GM19043 (cell line): ENCODE measurements around the gene OR2L2.
"Not testable (repeated sequence)": the region's sequence is repeated elsewhere in the genome, so short reads cannot be mapped to it uniquely, and the experiment has no call there.

Experiments
- ATAC-seq: cut with Tn5 transposase; IDR thresholded peaks from one replicate; pipeline ENCODE4 v1.9.1; 2021; ENCODE audit warnings: low read depth; ENCODE audit not compliant: unreplicated experiment

The OR2L2 gene, protein sequence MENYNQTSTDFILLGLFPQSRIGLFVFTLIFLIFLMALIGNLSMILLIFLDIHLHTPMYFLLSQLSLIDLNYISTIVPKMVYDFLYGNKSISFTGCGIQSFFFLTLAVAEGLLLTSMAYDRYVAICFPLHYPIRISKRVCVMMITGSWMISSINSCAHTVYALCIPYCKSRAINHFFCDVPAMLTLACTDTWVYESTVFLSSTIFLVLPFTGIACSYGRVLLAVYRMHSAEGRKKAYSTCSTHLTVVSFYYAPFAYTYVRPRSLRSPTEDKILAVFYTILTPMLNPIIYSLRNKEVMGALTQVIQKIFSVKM

DNA sequence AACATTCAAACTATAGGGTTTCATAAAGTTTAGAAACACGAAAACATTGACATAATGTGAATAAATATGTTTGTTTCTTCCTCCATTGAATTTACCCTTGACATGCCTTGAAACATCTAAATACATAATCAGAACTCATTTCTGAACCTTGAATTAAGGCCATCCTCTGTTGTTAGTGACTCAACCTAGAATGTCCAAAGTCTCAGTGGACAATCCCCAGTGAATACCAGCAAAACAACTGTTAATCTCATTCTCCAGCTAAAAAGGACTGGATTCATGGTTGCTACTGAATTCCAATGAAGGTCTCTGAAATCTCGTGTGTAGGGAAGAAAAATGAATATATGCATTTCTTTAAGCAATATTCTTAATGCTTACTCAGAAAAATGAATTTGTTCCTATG lies at the start of gene OR2L2:
Gene OR2L2, plus strand, starts transcription at position 301 of the 400 bp plus-strand sequence. CDS start 8,198 bp downstream, outside the sequence.
- ATAC-seq, result no peak

DNA sequence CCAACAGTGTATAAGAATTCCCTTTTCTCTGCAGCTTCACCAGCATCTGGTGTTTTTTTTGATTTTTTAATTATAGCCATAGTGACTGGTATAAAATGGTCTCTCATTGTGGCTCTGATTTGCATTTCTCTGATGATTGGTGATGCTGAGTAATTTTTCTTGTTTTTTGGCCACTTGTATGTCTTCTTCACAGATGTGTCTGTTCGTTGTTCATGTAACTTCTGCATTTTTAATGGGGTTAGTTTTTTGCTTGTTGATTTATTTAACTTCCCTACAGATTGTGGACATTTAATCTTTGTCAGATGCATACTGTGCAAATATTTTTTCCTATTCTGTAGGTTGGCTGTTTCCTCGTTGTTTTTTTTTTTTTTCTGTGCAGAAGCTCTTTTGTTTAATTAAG lies 36.9 kb upstream of the OR2L2 start:
- no peak for ATAC-seq

DNA sequence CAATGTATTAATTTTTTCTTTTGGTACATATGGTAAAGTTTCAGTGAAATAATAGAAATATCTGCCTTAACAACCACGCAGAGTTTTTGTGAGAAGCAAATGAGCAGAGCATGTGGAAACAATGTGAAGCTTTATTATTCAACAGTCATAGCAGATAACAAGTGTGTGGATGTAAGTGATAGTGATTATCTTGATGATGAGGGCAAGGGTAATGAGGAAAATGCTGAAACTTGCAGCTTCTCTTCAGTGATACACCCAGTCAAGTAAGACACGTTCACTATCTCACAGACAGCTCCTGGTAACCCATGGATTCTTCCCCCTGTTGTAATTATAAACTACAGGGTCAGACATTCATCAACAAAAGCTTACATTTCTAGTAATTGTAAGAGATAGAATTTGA lies 31.1 kb upstream of the OR2L2 start:
- ATAC-seq, result no peak

DNA sequence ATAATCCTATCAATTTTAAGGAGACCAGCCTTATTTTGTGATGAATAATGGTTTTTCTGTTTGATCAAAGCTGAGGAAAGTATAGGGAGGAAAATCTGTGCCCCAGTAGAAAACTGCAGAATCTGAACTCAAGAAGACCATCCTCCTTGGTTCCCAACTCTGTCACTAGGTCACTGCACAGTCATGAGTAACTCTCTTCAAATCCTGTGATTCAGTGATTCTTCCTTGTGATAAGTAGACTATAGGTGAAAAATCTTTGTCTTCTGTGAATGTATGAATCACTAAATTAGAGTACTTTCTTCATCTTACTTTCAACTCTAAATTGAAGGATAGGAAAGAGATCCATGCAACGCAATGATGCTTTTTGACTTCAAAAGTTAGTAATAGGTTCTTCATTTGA lies 29.7 kb upstream of the OR2L2 start:
- no peak for ATAC-seq

DNA sequence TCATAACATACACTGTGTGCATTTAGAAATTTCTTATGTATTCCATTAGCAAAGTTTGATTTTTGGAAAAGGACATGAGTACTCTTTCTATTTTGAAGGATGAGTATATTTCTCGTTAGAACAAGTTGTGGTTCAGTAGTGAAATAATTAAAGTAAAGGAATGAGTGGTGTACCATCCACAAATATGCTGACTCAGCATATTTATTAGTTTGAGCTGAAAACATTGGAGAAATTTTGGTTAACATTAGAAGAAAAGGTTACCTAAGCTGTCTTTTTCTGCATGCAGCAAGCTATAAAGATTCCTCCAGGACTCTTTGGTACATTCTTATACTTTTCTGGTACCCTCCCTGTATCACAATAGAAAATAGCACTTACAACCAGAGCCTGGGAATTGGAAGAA lies 22.1 kb upstream of the OR2L2 start:
- ATAC-seq, result no peak

DNA sequence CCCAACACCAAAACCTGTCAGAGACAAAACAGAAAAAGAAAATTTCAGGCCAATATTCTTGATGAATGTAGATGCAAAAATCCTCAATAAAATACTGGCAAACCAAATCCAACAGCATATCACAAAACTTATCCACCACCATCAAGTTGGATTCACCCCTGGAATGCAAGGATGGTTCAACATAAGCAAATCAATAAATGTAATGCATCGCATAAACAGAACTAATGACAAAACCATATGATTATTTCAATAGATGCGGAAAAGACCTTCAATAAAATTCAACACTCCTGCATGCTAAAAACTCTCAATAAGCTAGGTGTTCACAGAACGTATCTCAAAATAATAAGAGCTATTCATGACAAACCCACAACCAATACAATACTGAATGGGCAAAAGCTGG lies 20.2 kb upstream of the OR2L2 start:
- ATAC-seq, result no peak

DNA sequence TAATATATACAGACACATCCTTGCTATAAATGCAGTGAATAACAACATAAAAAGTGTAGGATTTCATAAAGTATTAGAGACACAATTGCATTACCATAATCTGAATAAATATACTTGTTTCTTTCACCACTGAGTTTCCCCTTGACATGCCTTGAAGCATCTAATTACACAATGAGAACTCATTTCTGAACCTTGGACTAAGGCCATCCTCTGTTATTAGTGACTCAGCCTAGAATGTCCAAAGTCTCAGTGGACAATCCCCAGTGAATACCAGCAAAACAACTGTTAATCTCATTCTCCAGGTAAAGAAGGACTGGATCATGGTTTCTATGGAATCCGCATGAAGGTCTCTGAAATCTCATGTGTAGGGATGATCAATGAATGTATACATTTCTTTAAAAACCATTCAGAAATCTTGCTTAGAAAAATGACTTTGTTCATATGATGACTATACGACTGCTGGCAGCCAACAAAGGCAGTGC lies 16.6 kb upstream of the OR2L2 start, which contains the start of gene OR2L5:
Gene OR2L5, plus strand, starts transcription at position 432 of the 482 bp plus-strand sequence. CDS start 8,288 bp downstream, outside the sequence.
- ATAC-seq, result no peak

DNA sequence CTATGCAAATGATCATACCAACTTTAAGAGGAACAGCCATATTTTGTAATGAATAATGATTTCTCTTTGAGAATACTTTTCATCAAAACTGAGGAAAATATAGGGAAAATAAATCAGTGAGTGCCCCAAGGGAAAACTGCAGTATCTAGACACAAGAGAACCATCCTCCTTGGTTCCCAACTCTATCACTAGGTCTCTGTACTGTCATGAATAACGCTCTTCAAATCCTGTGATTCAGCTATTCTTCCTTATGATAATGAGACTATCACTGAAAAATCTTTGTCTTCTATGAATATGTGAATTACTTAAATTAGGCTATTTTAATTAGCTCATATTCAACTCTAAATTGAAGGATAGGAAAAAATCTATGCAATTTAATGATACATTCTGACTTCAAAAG lies 14.1 kb upstream of the OR2L2 start:
- no peak for ATAC-seq

DNA sequence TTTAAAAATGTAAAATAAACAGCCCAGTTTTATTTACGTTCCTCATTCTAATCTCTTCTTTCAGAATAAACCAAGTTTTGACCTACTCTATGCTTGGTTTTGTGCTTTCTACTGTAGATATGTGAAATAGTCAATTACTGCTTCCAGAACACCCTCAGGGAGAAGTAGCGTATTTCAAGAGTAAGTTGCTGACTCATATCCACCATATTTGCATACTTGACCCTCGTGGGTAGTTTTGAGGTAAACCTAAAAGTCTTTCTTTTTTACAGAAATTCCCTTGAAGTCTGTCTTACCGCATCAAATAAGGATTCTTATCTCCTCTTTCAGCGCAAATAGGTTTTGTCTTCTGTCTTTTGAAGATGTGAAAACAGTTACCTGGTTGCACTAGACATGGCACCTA lies 15.3 kb downstream of the OR2L2 start:
- ATAC-seq, result no peak

DNA sequence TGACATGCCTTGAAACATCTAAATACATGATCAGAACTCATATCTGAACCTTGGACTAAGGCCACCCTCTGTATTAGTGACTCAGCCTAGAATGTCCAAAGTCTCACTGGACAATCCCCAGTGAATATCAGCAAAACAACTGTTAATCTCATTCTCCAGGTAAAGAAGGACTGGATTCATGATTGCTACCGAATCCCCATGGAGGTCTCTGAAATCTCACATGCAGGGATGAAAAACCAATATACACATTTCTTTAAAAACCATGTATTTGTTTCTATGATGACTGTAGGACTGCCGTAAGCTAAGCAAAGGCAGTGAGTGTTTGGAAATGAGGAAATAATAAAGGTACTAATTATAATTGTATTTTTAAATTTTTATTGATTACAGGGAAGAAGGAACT lies 16.7 kb downstream of the OR2L2 start, which contains the start of gene OR2L3:
Gene OR2L3, plus strand, starts transcription at position 301 of the 400 bp plus-strand sequence. CDS start 13,846 bp downstream, outside the sequence.
- ATAC-seq, result no peak

DNA sequence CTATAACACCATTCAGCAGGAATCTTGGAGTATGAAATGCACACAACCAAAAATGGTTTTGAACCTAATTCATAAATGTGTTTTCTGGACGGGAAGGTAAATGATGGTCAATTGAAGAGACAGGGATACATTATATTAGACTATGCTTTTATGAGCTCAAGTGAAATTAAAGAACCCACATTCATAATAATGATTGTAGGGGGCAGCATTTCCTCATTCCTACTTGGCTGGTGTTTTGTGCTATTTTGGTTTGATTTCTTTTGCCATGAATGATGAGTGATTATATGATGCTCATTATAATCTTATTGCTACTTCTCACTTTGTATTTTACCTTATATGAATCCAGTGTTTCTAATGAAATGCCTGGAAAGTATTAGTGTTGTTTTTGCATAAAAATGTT lies 17.1 kb downstream of the OR2L2 start:
- ATAC-seq, result no peak

DNA sequence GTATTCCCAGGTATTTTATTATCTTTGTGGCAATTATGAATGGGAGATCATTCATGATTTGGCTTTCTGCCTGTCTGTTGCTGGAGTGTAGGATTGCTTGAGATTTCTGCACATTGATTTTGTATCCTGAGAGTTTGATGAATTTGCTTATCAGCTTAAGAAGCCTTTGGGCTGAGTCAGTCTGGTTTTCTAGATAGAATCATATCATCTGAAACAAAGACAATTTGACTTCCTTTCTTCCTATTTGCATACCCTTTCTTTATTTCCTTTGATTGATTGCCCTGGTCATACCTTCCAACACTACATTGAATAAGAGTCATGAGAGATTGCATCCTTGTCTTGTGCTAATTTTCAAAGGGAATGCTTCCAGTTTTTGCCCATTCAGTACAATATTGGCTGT lies 24.8 kb downstream of the OR2L2 start:
- ATAC-seq, result no peak

DNA sequence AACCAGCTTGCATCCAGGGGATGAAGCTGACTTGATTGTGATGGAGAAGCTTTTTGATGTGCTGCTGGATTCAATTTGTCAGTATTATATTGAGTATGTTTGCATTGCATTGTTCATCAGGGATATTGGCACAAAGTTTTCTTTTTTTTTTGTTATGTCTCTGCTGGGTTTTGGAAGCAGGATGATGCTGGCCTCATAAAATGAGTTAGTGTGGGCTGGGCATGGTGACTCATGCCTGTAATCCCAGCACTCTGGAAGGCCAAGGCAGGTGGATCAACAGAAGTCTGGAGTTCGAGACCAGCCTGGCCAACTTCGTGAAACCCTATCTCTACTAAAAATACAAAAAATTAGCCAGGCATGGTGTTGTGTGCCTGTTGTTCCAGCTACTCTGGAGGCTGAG lies 25.4 kb downstream of the OR2L2 start:
- ATAC-seq, result no peak

DNA sequence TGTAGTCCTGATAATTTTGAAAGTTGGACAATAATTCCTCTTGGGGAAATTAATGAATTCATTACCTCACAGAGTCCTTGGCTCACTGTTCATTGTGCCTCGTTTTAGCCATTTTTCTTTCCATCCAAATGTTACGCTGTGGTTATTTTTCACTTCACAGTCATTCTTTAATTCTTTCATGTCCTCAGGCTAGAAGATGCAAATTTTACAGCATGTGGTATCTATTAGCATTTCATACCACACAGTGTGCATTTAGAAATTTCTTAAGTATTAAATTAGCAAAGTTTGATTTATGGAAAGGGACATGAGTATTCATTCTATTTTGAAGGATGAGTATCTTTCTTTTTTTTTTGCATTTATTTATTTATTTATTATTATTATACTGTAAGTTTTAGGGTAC lies 35.2 kb downstream of the OR2L2 start:
- ATAC-seq, result no peak

DNA sequence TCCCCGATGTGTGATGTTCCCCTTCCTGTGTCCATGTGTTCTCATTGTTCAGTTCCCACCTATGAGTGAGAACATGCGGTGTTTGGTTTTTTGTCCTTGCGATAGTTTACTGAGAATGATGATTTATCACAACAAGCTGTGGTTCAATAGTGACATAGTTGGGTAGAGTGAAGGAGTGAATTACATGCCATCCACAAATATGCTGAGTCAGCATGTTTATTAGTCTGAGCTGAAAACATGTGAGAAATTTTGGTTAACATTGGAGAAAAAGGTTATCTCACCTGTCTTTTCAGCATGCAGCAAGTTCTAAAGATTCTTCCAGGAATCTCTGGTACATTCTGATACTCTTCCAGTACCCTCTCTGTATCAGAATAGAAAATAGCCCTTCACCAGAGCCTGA lies 35.7 kb downstream of the OR2L2 start:
- ATAC-seq, result no peak

DNA sequence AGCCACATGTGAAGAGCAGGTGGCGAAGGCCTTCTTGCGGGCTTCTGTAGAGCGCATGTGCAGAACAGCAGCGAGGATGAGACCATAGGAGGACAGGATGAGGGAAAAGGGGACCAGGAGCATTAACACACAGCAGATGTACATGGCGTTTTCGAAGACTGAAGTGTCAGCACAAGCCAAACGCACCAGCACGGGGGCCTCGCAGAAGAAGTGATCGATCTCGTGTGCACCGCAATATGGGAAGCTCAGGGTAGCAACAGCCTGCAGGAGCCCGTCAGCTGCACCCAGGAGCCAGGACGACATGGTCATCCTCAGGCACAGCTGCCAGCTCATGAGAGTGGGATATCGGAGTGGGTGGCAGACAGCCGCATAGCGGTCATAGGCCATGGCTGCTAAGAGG lies 54.0 kb downstream of the OR2L2 start:
- ATAC-seq, result not testable (repeated sequence)
